Activated CD8-positive, alpha-beta memory T cell treated with anti-CD3 and anti-CD28 coated beads for 24 hours (primary cell): ENCODE data around the gene SOX21.
"Not testable (repeated sequence)": the region's sequence is repeated elsewhere in the genome, so short reads cannot be mapped to it uniquely, and the experiment has no call there.

Experiments
- DNase-seq: peaks from one replicate; pipeline ENCODE4 v3.0.0-alpha.2; 2020

The SOX21 gene

DNA sequence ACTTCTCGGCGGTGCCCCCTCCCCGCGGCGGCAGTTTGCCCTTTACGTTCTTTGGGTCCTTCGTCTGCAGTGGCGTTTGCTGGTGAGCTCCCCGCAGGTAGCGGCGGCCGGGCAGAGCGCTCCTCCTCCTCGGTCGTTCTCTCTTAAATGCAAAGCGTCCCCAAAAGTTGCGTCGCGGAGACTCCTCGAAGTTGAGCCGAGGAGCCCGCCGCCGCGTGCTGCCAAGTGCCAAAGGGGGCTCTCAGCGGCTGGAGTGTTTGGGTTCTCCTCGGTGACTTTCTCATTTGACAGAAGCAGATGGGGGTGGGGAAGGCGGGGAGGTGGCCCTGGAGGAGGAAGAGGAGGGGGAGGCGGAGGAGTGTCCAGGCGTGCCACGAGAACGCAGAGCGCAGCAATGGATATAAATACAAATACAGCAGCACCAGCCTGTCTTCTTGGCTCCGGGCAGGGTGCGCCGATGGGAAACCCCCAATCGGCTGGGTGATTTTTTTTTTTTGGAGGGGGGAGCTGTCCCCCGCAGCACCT is at the start of gene SOX21:
Gene SOX21, minus strand, starts transcription at position 259 of the 525 bp plus-strand sequence. CDS start 496 bp downstream, outside the sequence.
- peak; percentile 59 for DNase-seq

DNA sequence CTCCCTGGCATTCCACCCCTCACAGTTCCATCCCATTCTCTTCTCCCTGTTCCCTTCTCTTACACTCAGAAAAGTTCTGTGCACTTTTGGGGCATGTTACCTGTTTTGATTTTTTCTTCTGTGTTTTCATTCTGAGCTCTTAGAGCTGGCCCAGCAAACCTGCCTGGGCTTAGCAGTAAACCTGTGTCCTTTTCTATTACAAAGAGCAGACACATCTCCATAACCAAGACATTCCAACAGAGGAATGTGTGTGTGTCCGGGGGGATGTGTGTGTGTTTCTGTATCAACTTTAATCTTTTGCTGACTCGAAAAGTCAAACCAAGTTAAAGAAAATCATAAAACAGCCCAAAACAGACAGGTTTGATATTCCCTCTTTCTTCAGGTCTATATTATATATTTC is 49.1 kb upstream of the SOX21 start:
- no peak for DNase-seq

DNA sequence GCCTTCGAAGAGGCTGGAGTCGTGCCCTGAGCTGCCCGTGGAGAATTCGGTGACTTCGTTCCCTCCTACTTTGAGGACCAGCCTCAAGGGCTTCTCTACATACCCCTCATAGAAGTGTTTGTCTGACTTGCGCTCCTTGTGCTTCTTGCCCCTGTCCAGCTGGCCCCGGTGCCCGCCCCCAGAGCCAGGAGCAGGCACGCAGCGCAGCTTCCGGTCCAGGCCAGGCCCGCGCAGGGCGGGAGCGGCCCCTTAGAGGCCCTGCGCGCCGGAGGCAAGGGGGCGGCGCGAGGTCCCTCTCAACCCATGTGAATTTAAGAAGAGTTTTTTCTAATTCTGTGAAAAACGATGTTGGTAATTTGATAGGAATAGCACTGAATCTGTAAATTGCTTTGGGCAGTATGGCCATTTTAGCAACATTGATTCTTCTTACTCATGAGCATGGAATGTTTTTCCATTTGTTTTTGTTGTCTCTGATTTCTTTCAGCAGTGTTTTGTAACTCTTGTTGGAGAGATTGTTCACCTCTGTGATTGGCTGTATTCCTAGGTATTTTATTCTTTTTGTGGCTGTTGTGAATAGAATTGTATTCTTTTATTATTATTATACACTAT is 46.9 kb upstream of the SOX21 start:
- DNase-seq: no peak

DNA sequence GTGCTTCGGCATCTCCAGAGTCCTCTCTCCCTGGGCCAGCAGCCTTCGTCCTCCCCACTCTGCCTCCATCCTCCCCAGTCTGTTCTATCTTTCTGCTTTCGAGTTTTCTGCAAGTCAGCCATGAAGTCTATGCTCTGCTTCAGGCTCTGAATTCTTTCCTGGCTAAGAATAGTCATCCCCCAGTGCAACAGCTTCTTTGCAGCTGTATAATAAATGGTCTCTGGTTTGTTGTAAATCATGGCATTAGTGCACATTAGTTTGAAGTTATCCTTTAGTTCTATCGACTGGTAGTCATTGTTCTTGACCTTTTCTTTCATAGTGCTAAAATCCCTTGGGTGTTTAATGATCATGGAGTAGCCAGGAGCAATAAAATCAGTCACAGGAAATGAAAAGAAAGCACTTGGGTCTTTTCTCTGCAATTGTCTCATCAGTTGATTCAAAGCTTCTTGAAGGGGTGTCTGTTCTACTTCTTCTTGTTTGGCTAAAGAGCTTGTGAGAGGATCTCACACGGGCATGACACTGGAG is 46.2 kb upstream of the SOX21 start:
- no peak for DNase-seq

DNA sequence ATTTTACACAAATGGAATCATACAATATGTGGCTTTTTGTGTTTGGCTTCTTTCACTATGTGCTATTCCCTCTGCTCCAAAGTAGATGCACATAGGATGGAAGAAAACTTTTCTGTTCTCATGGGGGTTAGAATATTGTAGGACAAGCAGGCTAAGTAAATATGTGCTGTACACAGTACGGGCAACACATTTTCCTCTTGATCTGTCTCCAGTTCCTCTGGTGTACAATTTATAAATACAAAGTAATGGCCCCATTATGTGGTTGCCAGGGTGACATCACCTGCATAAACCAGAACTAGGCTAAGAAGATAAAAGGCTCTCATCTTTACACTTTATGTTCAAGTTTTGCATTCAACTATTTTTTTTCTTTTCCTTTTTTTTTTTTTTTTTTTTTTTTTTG is 41.0 kb upstream of the SOX21 start:
- no peak for DNase-seq

DNA sequence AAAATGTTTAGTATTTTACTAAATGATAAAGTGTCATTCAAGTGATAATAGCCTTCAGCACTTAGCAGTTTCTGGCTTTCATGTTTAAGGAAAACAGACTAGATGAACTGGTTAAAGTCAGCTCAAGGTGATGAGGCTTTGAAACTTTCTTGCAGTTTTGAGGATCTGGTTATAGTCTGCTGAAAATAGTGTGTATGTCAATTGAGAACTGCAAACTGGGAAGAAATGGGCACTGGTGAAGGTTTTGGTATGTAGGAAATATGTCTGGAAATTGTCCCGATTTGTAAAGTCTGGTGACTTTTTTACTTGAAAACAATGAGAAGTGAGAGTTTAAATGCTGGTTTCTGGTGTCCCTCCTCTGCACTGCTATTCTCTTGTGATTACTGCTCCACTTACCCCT is 36.8 kb upstream of the SOX21 start:
- no peak for DNase-seq

DNA sequence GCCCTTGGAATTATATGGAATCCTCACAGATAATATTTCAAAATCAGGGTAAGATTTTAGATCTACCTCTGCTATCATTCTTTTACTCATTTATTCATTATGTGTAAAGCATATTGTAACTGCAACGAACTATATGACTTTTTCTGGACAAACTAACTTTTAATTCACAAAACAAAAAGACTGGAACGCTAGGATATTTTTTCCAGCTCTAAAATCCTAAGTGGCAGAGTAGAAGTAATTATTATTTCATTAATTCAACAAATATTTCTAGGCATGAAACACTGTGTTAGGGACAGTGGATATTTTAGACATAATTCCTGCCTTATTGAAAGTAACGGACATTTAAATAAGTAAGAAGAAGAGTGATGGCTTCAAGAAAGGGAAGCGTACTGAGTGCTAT is 26.9 kb upstream of the SOX21 start:
- DNase-seq: no peak

DNA sequence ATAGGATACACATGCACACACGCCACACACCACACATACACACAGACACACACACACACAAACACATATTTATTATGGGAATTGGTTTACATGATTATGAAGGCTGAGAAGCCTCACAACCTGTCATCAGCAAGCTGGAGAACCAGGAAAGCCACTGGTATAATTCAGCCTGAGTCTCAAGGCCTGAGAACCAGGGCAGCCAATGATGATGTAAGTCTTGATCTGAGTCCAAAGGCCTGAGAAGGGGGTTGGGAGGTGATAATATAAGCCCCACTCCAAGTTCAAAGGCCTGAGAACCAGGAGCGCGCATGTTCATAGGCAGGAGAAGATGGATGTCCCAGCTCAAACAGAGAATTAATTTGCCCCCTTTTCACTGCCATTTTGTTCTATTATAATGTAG is 18.7 kb upstream of the SOX21 start:
- no peak for DNase-seq

DNA sequence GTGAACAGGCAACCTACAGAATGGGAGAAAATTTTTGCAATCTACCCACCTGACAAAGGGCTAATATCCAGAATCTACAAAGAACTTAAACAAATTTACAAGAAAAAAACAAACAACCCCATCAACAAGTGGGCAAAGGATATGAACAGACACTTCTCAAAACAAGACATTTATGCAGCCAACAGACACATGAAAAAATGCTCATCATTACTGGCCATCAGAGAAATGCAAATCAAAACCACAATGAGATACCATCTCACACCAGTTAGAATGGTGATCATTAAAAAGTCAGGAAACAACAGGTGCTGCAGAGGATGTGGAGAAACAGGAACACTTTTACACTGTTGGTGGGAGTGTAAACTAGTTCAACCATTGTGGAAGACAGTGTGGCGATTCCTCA is 17.6 kb upstream of the SOX21 start:
- DNase-seq: not testable (repeated sequence)

DNA sequence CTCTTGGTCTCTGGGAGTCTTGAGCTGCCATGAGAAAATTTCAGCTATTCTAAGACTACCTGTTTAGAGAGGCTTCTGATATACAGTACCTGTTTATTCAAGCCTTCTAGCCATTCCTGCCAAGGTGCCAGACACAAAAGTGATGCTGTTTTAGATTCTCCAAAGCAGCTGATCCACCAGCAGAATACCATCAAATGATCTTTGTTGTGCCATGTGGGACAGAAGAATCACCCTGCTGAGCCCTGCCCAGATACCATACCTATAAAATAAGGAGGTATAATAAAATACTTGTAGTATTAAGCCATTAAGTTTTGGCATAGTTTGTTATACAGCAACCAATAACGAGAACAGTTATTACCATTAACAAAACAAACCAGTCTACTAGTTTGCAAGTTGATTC is 14.1 kb upstream of the SOX21 start:
- DNase-seq: no peak

DNA sequence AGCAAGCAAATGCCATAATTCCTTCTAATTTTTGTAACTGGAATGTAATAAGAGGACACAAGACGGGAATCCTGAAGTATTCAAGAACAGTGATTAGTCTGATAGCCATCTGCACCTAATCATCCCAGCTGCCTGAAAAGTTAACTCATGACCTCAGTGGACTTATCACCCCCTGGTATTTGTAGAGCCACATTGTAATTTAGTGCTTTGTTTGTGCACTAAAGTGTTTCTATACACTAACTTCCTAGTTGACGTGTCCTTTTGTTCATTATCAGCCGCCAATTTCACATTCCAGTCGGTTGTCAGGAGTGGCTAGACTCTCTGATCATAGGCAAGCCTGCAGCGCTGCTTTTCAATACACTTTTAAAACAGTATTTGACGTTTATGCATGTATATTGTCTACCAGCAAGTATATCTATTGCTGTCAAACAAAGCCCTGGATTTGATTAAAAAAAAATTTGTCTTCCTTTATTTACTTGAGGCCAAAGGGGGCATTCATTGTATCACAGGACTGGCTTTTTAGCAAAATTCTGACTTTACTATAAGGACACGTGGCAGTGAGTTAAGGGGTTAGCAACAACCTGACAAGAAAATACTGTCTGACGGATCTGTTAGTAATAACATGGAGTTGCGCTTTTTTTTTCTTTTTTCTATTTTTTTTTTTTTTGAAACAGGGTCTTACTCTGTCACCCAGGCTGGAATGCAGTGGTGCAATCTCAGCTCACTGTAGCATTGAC is 10.4 kb upstream of the SOX21 start:
- no peak for DNase-seq

DNA sequence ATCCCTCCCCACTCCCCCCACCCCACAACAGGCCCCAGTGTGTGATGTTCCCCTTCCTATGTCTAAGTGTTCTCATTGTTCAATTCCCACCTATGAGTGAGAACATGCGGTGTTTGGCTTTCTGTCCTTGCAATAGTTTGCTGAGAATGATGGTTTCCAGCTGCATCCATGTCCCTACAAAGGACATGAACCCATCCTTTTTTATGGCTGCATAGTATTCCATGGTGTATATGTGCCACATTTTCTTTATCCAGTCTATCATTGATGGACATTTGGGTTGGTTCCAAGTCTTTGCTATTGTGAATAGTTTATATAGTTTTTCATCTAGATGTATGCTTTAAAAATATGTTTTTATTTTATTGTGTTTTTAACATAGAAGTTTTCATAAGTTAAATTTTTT is 6.4 kb upstream of the SOX21 start:
- DNase-seq: not testable (repeated sequence)

DNA sequence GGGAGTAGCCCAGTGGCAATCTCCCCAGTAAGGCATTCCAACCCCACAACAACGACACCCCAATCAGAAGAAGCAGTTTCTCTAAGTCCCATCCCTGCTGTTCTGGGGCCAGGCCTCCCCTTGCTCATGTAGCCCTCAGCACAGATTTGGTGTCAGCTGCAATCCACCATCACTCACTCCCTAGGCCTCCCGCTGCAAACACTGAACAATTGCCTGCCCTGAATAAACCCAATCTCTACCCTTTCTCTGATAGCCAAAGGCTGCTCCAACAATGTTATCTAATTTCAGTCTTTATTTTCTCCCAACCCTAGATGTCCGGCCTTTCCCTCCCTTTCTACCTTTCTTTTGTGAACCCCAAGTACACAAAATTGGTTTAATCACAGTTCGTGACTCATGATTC is 5.6 kb upstream of the SOX21 start:
- DNase-seq: no peak

DNA sequence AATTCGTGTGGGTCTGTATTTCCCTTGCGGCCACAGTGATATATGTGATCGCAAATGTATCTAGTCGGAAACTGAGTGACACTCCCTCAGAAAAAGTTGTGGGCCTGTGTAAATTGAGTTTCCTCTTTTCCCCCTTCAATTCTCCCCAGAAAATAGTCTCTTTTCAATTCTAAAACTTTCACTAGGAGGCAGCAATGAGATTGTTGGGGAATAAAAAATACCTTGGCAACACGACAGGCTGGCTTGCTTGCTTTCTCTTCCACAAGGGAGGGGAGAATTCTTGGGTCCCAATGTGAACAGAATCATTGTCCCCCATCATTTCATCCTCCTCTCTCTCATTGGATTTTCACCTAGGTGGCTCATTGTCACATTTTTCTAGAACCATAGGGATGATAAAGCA is 3.7 kb upstream of the SOX21 start:
- DNase-seq: no peak

DNA sequence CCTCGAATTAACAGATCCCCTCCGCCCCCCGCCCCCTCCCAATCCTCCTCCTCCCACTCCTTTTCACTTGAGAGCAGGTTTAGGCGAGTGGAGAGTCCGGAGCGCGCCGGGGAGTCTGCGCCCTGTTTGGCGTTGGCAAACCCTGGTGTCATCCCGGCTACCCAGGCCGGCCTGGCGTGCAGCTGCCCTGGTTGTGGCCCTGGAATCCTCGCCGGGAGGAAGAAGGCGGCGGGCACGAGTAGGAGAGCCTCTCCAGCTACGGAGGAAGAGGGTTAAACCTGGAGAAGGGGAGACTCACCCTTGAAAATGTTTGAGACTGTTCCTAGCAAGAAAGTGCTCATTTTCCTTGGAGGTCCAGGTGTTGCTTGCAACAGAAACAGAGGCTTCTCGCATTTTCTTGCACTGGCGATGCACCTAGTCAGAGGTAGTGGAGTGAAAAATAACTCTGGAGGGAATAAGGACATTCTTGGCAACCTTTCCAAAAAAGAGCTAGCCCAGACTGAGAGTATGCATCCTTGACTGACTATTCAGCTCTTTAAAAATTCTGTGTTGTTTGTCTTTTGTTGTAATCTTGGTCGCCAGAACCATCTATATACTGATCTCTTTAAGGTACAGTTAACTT is 1.3 kb upstream of the SOX21 start:
- no peak for DNase-seq

DNA sequence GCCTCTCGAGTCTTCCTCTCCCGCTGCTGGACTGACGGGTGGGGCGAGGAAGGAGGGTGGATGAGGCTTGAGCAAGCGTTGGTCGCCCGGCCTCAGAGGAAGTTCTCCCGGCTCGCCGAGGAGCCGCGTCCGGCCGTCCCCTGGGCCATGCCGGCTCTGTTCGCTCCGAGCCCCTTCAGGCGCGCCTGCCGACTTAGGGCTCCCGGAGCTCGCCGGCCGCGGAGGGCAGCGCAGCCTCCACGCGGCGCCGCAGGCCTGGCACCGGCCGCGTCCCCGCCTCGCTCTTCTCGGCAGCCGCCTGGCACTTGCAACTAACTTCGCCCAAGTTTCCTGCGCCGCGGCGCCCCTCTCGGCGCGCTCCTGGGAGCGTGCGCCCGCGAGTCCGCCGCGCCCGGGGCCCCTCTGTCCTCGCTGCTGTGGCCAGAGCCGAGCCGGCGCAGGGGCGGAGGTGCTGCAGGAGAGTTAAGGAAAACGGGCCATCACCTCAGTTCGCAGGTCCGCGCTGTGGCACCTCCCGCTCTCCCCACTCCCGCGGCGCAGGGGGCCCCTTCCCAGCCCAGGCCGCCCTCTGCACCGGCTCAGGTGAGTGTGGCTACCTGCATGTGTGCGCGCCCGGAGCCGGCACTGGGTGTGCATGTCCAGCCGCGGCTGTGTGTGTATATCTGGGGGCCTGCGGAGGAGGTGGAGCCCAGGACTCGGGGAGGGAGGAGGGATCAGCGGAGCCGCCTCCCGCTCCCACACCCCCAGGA is 641 bp upstream of the SOX21 start:
- peak; percentile 58 for DNase-seq

DNA sequence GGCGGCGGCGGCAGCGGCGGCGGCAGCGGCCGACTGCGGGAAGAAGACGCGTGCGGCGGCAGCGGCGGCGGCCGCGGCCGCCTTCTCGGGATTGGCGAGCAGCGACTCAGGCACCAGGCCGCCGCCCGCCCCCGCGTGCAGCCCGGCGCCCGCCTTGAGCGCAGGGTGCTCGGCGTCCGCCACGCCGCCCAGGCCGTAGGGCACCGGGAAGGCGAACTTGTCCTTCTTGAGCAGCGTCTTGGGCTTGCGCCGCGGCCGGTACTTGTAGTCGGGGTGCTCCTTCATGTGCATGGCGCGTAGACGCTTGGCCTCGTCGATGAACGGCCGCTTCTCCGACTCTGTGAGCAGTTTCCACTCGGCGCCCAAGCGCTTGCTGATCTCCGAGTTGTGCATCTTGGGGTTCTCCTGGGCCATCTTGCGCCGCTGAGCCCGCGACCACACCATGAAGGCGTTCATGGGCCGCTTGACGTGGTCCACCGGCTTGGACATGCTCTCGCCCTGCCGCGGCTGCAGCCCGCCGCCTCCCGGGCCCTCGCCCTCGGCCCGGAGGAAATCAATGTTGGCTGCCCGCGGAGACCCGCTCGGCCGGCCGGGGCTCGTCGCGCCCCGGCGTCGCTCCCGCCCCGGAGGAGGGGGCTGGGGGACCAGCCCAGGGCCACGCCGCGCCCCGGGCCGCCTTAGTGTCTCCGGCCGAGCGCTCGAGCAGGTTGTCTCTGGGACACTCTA is 621 bp downstream of the SOX21 start:
- peak; percentile 67 for DNase-seq

DNA sequence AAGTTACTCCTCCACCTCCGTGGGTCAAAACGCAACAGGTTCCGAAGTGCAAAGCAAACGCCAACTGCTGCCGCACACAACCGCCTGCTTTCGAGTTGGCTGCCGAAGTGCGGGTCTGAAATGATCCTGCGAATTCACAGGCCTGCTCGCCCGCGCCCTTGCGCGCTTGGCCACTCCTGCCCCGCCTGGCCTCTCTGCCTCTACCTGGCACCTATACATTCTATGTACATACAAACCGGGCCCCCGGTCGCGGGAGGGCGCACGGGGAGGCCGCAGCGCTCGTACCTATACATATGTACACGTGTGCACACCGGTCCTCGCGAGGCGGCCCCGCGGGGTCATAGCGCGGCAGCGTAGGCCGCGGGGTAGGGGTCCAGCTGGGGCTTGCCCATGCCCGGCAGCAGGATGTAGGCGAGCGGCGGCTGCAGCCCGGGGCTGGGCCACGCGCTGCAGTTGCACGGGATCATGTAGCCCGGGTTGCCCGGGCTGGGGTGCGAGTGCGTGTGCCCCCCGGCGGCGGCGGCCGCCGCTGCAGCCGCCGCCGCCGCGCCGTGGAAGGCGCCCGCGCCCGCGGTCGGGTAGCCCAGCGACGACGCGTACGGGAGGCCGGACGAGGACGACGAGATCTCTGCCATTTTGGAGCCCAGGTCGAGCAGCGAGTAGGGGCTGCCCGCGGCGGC is 1.3 kb downstream of the SOX21 start:
- DNase-seq: peak; percentile 66

DNA sequence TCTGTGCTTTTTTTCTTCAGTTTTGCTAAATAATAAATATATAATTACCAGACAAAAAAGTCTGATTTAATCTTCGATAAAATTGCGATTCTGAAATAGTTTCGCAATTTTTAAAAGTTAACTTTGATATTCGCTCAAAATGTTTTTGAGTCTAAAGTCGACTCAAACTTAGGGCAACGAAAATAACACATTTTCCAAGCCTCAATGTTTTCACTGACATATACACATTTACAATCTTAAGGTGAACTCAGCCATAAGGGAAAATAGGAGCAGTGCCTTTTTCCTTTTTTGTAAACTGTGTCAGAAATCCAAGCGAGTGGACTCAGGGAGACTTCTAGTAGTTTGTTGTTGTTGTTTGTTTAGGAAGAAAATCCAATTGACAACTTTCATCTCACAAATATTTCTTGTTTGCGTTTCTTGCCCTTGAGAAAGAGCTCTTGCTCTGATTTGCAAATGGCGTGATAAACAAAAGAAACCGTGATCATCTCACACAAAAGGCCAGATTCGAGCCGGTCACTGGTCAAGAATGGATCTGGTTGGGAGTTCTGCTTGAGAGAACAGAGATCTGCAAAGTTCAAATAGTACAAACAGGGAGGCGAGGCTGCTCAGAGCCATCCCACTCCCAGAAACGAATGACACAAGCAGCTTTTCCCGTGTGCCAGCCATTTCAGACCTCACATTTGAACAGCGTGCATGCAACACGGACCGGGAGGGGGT is 2.1 kb downstream of the SOX21 start:
- DNase-seq: no peak

DNA sequence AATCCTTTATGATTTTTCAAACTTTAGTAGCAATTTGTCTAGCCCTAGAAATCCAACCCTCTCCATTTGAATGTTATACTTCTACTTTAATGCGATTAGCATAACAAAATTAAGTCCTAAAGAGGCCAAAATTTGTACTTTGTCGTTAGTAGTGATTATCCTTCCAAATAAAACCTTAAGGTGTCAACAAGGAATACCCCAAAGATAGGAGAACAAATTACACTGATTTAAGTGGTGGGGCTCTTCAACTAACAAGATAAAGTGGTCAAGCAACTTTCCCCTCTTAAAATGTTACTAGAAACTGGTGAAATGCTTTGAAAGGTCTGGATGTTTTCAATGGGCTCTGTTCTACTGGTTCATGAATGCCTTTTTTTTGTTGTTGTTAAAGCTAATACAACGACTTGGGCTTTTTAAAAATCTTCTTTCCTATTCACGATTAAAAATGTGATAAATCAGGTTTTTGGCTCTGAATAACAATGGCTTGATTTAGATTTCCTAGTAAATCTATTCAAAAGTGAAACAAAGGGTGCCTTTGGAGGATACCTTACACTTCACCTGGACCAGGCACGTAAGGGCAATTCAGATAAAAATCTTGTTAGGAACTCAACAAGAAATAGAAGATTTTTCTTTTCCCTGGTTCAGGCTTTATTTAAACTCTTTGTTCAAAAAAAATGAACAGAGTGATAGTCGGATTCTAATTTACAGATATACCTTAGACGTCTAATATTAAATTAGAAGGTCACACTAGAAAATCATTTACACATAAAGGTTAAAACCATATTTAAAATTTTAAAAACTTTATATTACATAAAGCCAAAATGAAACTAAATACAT is 3.1 kb downstream of the SOX21 start:
- DNase-seq: no peak
